ENCODE measurements around the gene LMBR1.

DNA sequence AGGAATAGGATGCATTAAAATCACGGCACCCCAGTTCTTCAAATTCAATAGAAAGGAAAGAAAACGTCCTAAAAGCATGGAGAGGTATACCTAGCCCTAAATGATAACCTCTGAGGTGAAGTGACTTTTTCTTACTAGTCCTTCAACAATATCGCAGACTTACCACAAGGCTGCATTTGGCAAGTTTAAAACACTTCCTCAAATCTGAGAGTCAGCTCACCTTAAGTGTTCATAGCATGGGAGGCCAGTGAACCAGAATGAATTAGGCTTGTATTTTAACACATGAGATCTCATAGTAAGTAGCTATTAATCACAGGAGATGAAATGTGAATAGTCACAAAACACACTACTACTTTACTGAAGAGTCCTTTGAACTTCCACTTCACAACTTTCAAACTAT lies 128.2 kb downstream of the LMBR1 start:
- no peak for TF ChIP-seq ZNF274 (IDR thresholded peaks at IDR 0.05; ENCODE audit: low read depth, low read length)
- no peak for TF ChIP-seq YY1 (IDR thresholded peaks at IDR 0.05; ENCODE audit: insufficient read depth, insufficient read length)
- TF ChIP-seq SUZ12 (IDR thresholded peaks at IDR 0.05; ENCODE audit: extremely low read depth, insufficient read depth, insufficient read length), result no peak

All from NT2/D1 (cell line).